Adrenal gland (tissue), 12 donors: ENCODE measurements around the gene PDF. TPM values are rescaled to one million over a fixed set of nuclear protein-coding genes. Genes with fewer than 3 reads are reported as not detected.

Source experiments
- DNase-seq, 7 donors: peaks; one replicate each; pipeline ENCODE4 v3.0.0-alpha.2; 2019 to 2020
- H3K27ac ChIP-seq, 5 donors: fragments of 200-600 bp; sonication (generic) in 4 of 5; 1 replicate in 3 of 5; 2 replicates in 2 of 5; pipeline versions ENCODE4 v1.5.1 to v1.8.0; 2016 to 2020; ENCODE audit warnings: mild to moderate bottlenecking in 1 of 5
- H3K27me3 ChIP-seq: fragments of 200-600 bp; 2 replicates; pipeline ENCODE4 v1.8.0; 2021
- H3K36me3 ChIP-seq, 2 donors: fragments of 200-600 bp; replicated peaks in 1 of 2; 1 replicate in 1 of 2; 2 replicates in 1 of 2; pipeline versions ENCODE4 v1.5.1 to v1.8.0; 2018 to 2022
- H3K4me1 ChIP-seq, 2 donors: fragments of 200-600 bp; replicated peaks in 1 of 2; 1 replicate in 1 of 2; 2 replicates in 1 of 2; pipeline versions ENCODE4 v1.5.1 to v1.8.0; 2018 to 2021
- H3K4me3 ChIP-seq, 4 donors: fragments of 200-600 bp; sonication (generic) in 3 of 4; one replicate each; pipeline ENCODE4 v1.5.1; 2016 to 2018
- H3K9me3 ChIP-seq, 3 donors: fragments of 200-600 bp; sonication (generic) in 1 of 3; replicated peaks in 1 of 3; 1 replicate in 2 of 3; 2 replicates in 1 of 3; pipeline versions ENCODE4 v1.5.1 to v1.8.0; 2016 to 2021
- POLR2A ChIP-seq, 2 donors: fragments of 450-650 bp; IDR thresholded peaks; one replicate each; pipeline ENCODE4 v1.6.1; 2017; ENCODE audit warnings: antibody characterized with exemption in 2 of 2, mild to moderate bottlenecking in 2 of 2, moderate library complexity in 1 of 2
- WGBS, 4 donors: extraction: QIAGEN DNeasy Blood & Tissue Kit in 2 of 4; methylation state at CpG; one replicate each; pipeline versions ENCODE4 v1.1.5 to v1.1.7; 2013 to 2017; 5-methylcytosine and 5-hydroxymethylcytosine counted together
- intact Hi-C, 2 donors: fragments of 100-400 bp; cut with DNase I; formaldehyde crosslinking; loops; one replicate each; pipeline versions ENCODE4 v1.14.1 to v1.15.0; 2022 to 2023
- polyA plus RNA-seq, 3 donors: library from polyadenylated mRNA; stranded (reverse); fragments of 200-250 nt in 2 of 3; fragments of 350-450 nt in 1 of 3; fragmentation: Illumina TruSeq in 1 of 3; extraction: RNeasy Lipid Tissue Mini Kit (QIAGEN cat#74804) in 1 of 3; gene quantifications; one replicate each; pipeline ENCODE4 v1.2.3, GENCODE V29; 2013 to 2014
- total RNA-seq, 9 donors: library from RNA; depleted of rRNA in 4 of 9; stranded (reverse); fragments of >200 nt in 4 of 9; fragments of 120-200 nt in 1 of 9; fragmentation: NEBNext Ultra II Directional in 1 of 9; extraction: Animal tissue kit (Norgen Biotek cat#: 25700) in 1 of 9; gene quantifications; one replicate each; pipeline versions ENCODE4 v1.1.0 to v1.2.4, GENCODE V29; 2013 to 2023
- TF ChIP-seq, protein P1 (sequence below), 6 experiments: fragments of 450-650 bp in 4 of 6; fragments of 200-600 bp in 2 of 6; sonication (generic) in 1 of 6; IDR thresholded peaks; 1 replicate in 5 of 6; 2 replicates in 1 of 6; pipeline versions ENCODE4 v1.5.1 to v1.8.0; 2016 to 2021; ENCODE audit warnings: antibody characterized with exemption in 6 of 6, mild to moderate bottlenecking in 2 of 6, moderate library complexity in 1 of 6
- donor health status: healthy with polysubstance abuse.
- donor health status: Bipolar disorder and iron deficiency.
- donor health status: DM: yes; HTN: yes; CAD: no.
- donor health status: DM: no; HTN: no; CAD: no.
- donor health status: DM: no; HTN: no; CAD: no.
- donor health status: DM: yes; HTN: yes; CAD: no.

The PDF gene
- total and polyA plus RNA-seq, 12 donors = 1.2 to 61.9 (median 17.6) TPM

DNA sequence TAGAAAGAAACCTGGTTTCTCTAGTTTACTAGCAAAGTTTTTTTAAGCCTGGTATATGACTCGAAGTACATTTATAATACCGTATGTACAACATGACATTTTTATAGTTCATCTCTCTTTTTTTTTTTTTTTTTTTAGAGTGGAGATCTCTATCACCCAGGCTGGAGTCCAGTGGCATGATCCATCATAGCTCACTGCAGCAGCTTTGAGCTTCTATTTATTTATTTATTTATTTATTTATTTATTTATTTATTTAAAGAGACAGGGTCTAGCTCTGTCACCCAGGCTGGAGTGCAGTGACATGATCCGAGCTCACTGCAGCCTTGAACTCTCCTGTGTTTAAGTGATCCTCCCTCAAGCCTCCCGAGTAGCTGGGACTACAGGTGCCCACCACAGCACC, 45.1 kb downstream of the PDF start:
- no peak for DNase-seq
- no peak overlapping the region for H3K27ac ChIP-seq
- TF ChIP-seq, protein P1, sequence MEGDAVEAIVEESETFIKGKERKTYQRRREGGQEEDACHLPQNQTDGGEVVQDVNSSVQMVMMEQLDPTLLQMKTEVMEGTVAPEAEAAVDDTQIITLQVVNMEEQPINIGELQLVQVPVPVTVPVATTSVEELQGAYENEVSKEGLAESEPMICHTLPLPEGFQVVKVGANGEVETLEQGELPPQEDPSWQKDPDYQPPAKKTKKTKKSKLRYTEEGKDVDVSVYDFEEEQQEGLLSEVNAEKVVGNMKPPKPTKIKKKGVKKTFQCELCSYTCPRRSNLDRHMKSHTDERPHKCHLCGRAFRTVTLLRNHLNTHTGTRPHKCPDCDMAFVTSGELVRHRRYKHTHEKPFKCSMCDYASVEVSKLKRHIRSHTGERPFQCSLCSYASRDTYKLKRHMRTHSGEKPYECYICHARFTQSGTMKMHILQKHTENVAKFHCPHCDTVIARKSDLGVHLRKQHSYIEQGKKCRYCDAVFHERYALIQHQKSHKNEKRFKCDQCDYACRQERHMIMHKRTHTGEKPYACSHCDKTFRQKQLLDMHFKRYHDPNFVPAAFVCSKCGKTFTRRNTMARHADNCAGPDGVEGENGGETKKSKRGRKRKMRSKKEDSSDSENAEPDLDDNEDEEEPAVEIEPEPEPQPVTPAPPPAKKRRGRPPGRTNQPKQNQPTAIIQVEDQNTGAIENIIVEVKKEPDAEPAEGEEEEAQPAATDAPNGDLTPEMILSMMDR (IDR thresholded peaks at IDR 0.05) = no peak
- TF ChIP-seq POLR2A (IDR thresholded peaks at IDR 0.05) = no peak
- no peak overlapping the region for H3K4me3 ChIP-seq
- intact Hi-C loops = loop anchor here in 1 of 2 donors (5.0 kb wide), 1 partner anchor 133 kb away; no protein-coding TSS in a partner anchor
- no peaks in the 10 kb centered on the region for H3K36me3 ChIP-seq
- WGBS, 4 donors = 67 to 80% (median 75%) methylated on average over 4 of the region's 4 CpGs
- H3K27me3 ChIP-seq = no peaks in the 10 kb centered on the region
- H3K9me3 ChIP-seq = no peaks in the 10 kb centered on the region
- H3K4me1 ChIP-seq = peaks cover 0 to 10% of the 10 kb centered on the region in 2 donors

DNA sequence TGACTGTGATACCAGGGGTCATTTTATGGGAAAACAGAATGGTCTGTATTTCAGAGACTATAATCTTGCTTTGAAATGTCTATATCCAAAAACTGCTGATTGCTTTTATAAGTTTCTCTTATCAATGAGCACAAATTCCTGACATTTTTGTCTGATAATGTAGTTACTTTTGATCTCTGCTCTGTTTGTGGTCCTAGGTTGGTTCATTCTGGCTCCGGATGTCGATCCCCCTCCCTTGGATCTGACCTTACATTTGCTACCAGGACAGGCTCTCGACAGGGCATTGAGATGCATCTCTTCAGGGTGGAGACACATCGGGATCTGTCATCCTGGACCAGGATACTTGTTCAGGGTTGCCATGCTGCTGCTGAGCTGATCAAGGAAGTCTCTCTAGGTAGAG, 46.5 kb downstream of the PDF start:
- Histone ChIP-seq H3K27ac (no peak overlapping the region), H3K36me3 (no peaks in the 10 kb centered on the region), H3K4me3 (no peak overlapping the region), H3K4me1 (peaks cover 0 to 10% of the 10 kb centered on the region in 2 donors), H3K27me3 (no peaks in the 10 kb centered on the region), H3K9me3 (no peaks in the 10 kb centered on the region)
- intact Hi-C loops = no loop called here
- WGBS, 4 donors = 56 to 71% (median 67%) methylated on average over 4 of the region's 4 CpGs
- TF ChIP-seq, protein P1 (IDR thresholded peaks at IDR 0.05) = no peak
- no peak for TF ChIP-seq POLR2A (IDR thresholded peaks at IDR 0.05)
- no peak for DNase-seq

DNA sequence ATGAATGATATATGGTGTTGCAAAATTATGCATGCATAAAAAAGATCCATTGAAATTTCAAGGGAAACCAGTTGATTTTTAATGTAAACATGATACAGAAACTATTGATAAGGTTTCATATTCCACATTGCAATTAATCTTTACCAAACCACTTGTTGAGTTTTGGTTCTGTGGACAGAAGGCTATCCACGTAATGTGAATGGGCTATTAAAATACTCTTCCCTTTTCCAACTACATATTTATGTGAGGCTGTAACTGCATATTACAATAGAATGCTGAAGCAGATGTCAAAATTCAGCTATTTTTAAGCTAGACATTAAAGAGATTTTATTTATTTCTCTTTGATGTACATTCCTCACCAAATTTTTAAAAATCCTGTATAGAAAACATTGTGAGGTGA, 53.0 kb downstream of the PDF start:
- Histone ChIP-seq H3K4me3 (no peak overlapping the region), H3K27me3 (no peaks in the 10 kb centered on the region), H3K27ac (no peak overlapping the region), H3K4me1 (peaks cover 0 to 13% of the 10 kb centered on the region in 2 donors), H3K9me3 (no peaks in the 10 kb centered on the region), H3K36me3 (peaks cover 0 to 4% of the 10 kb centered on the region in 2 donors)
- WGBS, 4 donors = 81 to 86% (median 84%) methylated on average over 1 of the region's 1 CpG
- intact Hi-C loops = no loop called here
- TF ChIP-seq, protein P1 (IDR thresholded peaks at IDR 0.05) = no peak
- no peak for TF ChIP-seq POLR2A (IDR thresholded peaks at IDR 0.05)
- no peak for DNase-seq

Other genes with a start within 250 kb of the PDF start
- 1 to 10 TPM in 1 of 9 donors, under 1 TPM in 8; 0.06 to 1.1 (median 0.42) TPM for gene HAS3, start 224.9 kb downstream of the PDF start, total RNA-seq
- gene HAS3, start 224.9 kb downstream of the PDF start, polyA plus RNA-seq = 1 to 10 TPM in 1 of 3 donors, under 1 TPM in 2; 0.27 to 1.2 (median 0.91) TPM
- 100 to 1,000 TPM in 3 of 9 donors, 10 to 100 TPM in 6; 48.8 to 207 (median 82.6) TPM for gene CHTF8, start 198.0 kb downstream of the PDF start, total RNA-seq
- 100 to 1,000 TPM in 1 of 3 donors, 10 to 100 TPM in 2; 34.0 to 103 (median 37.7) TPM for gene CHTF8, start 198.0 kb downstream of the PDF start, polyA plus RNA-seq
- gene UTP4, start 197.9 kb downstream of the PDF start, total RNA-seq = 10 to 100 TPM in 8 of 9 donors, 1 to 10 TPM in 1; 8.8 to 51.2 (median 23.2) TPM
- gene UTP4, start 197.9 kb downstream of the PDF start, polyA plus RNA-seq = 10 to 100 TPM; 16.2 to 50.8 (median 24.9) TPM
- 10 to 100 TPM in 8 of 9 donors, 1 to 10 TPM in 1; 9.8 to 52.7 (median 43.7) TPM for gene SNTB2, start 143.4 kb downstream of the PDF start, total RNA-seq
- 1 to 10 TPM; 3.6 to 8.8 (median 8.4) TPM for gene SNTB2, start 143.4 kb downstream of the PDF start, polyA plus RNA-seq
- 10 to 100 TPM; 28.1 to 39.5 (median 34.5) TPM for gene VPS4A, start 19.2 kb downstream of the PDF start, total RNA-seq
- gene VPS4A, start 19.2 kb downstream of the PDF start, polyA plus RNA-seq = 10 to 100 TPM; 31.2 to 55.1 (median 42.5) TPM
- gene COG8, start 9.0 kb upstream of the PDF start, total RNA-seq = 10 to 100 TPM; 41.2 to 85.3 (median 55.4) TPM
- gene COG8, start 9.0 kb upstream of the PDF start, polyA plus RNA-seq = 10 to 100 TPM; 26.1 to 30.1 (median 28.0) TPM
- gene NIP7, start 9.2 kb upstream of the PDF start, total RNA-seq = 10 to 100 TPM; 10.5 to 38.0 (median 21.7) TPM
- 10 to 100 TPM; 12.4 to 28.3 (median 13.6) TPM for gene NIP7, start 9.2 kb upstream of the PDF start, polyA plus RNA-seq
- under 1 TPM in 5 of 9 donors, not detected in 4; 0.22 to 0.56 (median 0.42) TPM for gene TMED6, start 21.2 kb upstream of the PDF start, total RNA-seq
- gene TMED6, start 21.2 kb upstream of the PDF start, polyA plus RNA-seq = 1 to 10 TPM in 1 of 3 donors, under 1 TPM in 1, not detected in 1; 0.22 to 2.5 TPM
- gene TERF2, start 55.4 kb upstream of the PDF start, total RNA-seq = 10 to 100 TPM; 11.0 to 38.0 (median 24.3) TPM
- gene TERF2, start 55.4 kb upstream of the PDF start, polyA plus RNA-seq = 10 to 100 TPM; 11.1 to 50.1 (median 12.4) TPM
- 100 to 1,000 TPM; 153 to 763 (median 441) TPM for gene CYB5B, start 94.0 kb upstream of the PDF start, total RNA-seq
- gene CYB5B, start 94.0 kb upstream of the PDF start, polyA plus RNA-seq = 1,000 to 10,000 TPM in 1 of 3 donors, 100 to 1,000 TPM in 2; 247 to 1,039 (median 489) TPM
- gene NFAT5, start 235.4 kb upstream of the PDF start, total RNA-seq = 10 to 100 TPM; 39.3 to 79.4 (median 54.4) TPM
- 10 to 100 TPM in 1 of 3 donors, 1 to 10 TPM in 2; 1.9 to 21.9 (median 9.6) TPM for gene NFAT5, start 235.4 kb upstream of the PDF start, polyA plus RNA-seq